Uterus (tissue), 2 donors: ENCODE results near the gene SH3PXD2A.

ENCODE experiments used
- CTCF ChIP-seq, 4 experiments: fragments of 200-600 bp in 2 of 4; fragments of 450-650 bp in 2 of 4; sonication (generic) in 2 of 4; IDR thresholded peaks; one replicate each; pipeline ENCODE4 v1.5.1; 2016 to 2019; ENCODE audit warnings: antibody characterized with exemption in 4 of 4, mild to moderate bottlenecking in 2 of 4, moderate library complexity in 1 of 4
- POLR2A ChIP-seq, 2 donors: fragments of 450-650 bp; IDR thresholded peaks; one replicate each; pipeline ENCODE4 v1.6.1; 2016; ENCODE audit warnings: antibody characterized with exemption in 2 of 2, mild to moderate bottlenecking in 1 of 2, moderate library complexity in 1 of 2

DNA sequence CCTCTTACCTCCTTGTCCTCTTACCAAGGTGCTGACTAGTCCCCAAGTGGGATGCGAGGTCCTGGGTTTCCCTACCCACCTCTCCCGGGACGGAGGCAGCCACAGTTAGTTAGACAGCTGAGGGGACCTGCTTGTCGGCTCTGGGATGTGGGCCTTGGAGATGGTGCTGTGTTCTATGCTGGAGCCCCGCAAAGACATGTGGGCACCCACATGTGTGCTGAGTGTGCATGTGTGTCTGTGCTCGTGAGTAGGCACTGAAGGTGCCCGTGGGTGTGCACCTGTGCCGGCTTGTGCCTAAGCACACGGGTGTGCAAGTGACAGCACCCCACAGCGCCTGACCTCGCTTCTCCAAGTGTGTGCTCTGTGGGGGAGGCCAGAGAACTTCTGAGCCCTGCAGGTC is 299.7 kb downstream of the SH3PXD2A start:
- TF ChIP-seq CTCF (IDR thresholded peaks at IDR 0.05) (no peak), POLR2A (IDR thresholded peaks at IDR 0.05) (no peak)
